ENCODE measurements around the gene GTPBP1. TPM values are rescaled to one million over a fixed set of nuclear protein-coding genes. Genes with fewer than 3 reads are reported as not detected.

Gene GTPBP1
- total and polyA plus RNA-seq, 2 of the 4 experiments (the other 2 are of a cell fraction): 12.4 to 29.5 TPM

GRCh38 chr22:38715176-38715764 lies 9.5 kb downstream of the GTPBP1 start:
- Histone ChIP-seq H3K56ac (ENCODE audit: extremely low read depth, insufficient read depth, low read length) (no peak overlapping the region), H3K9me3 (ENCODE audit: control insufficient read depth, insufficient read depth, low read length) (no peaks in the 10 kb centered on the region), H2BK5ac (ENCODE audit: low read depth, low read length, poor library complexity, severe bottlenecking) (no peak overlapping the region), H3K18ac (ENCODE audit: low read depth, low read length) (no peak overlapping the region), H2AK5ac (ENCODE audit: low read depth, low read length) (no peak overlapping the region), H4K20me1 (ENCODE audit: insufficient read depth, low read length) (peaks cover 70% of the 10 kb centered on the region), H3K4ac (ENCODE audit: low read depth, low read length) (no peak overlapping the region), H4K5ac (ENCODE audit: low read depth, low read length) (no peak overlapping the region), H3K27ac (ENCODE audit: insufficient read depth, low read length) (no peak overlapping the region), H3K9me1 (ENCODE audit: insufficient read depth, low read length) (peaks cover 32% of the 10 kb centered on the region), H2BK120ac (ENCODE audit: low read depth, low read length) (no peak overlapping the region), H2AK9ac (replicated peaks; ENCODE audit: low read depth, low read length, poor library complexity) (no peak overlapping the region), H4K91ac (ENCODE audit: insufficient read depth, low read depth, low read length) (no peak overlapping the region), H3K36me3 (ENCODE audit: control insufficient read depth, insufficient read depth, low read length) (peaks cover 22% of the 10 kb centered on the region), H3K79me1 (ENCODE audit: low read depth in 1 of 2, low read length in 2 of 2) (peaks cover 39 to 87% of the 10 kb centered on the region in 2 experiments; a peak in 3 of 4 replicates), H3K9ac (ENCODE audit: low read depth, low read length) (no peak overlapping the region), H2BK20ac (ENCODE audit: low read depth, low read length) (no peak overlapping the region), H3K4me2 (ENCODE audit: low read depth, low read length) (no peak overlapping the region), H3K4me3 (ENCODE audit: insufficient read depth, low read depth, low read length) (no peak overlapping the region), H2AFZ (replicated peaks; ENCODE audit: low read length, poor library complexity) (no peak overlapping the region), H3K14ac (replicated peaks; ENCODE audit: low read depth, low read length) (no peak overlapping the region), H2BK15ac (ENCODE audit: low read depth, low read length) (no peak overlapping the region), H4K8ac (ENCODE audit: low read depth in 2 of 2, low read length in 2 of 2) (no peak overlapping the region), H3K27me3 (ENCODE audit: control insufficient read depth, insufficient read depth, low read length) (no peaks in the 10 kb centered on the region), H3K23ac (ENCODE audit: low read depth, low read length) (no peak overlapping the region), H3K4me1 (ENCODE audit: control insufficient read depth, insufficient read depth, low read length) (peaks cover 4% of the 10 kb centered on the region)
- 91% methylated on average over 6 of the region's 9 CpGs; no CpG with 5 or more reads in 1 of the 2 experiments for WGBS, 2 experiments (ENCODE audit: extremely low coverage in 2 of 2, insufficient read length in 1 of 2)
- ATAC-seq (ENCODE audit: low read depth): no peak
- BruUV-seq (replicated peaks): no TSS peak
- ChIA-PET POLR2A (ENCODE audit: unreplicated experiment) (no interaction called here), CTCF (interaction anchor here (1.3 kb wide), 1 partner anchor 54 kb away, joined by 3 read pairs; no protein-coding TSS in a partner anchor)
- dilution Hi-C loops (cut with HindIII; ENCODE audit: low sequenced_read_pairs, unreplicated experiment) (no loop called here), intact Hi-C loops (cut with micrococcal nuclease) (no loop called here), in situ Hi-C loops (cut with MboI; ENCODE audit: low sequenced_read_pairs) (no loop called here)
- TF ChIP-seq MAFK (IDR thresholded peaks at IDR 0.05; ENCODE audit: low read depth, low read length): no peak
- TF ChIP-seq CEBPB (IDR thresholded peaks at IDR 0.05; ENCODE audit: low read depth, low read length): no peak
- no peak for TF ChIP-seq NFE2L2 (IDR thresholded peaks at IDR 0.05; ENCODE audit: low read depth, low read length)
- TF ChIP-seq RFX5 (IDR thresholded peaks at IDR 0.05; ENCODE audit: low read depth, low read length): no peak
- TF ChIP-seq FOS (IDR thresholded peaks at IDR 0.05; ENCODE audit: low read depth, low read length): no peak
- TF ChIP-seq RCOR1 (IDR thresholded peaks at IDR 0.05; ENCODE audit: insufficient replicate concordance, low read length): no peak
- no peak for TF ChIP-seq MAZ (IDR thresholded peaks at IDR 0.05; ENCODE audit: borderline replicate concordance, low read depth, low read length)
- TF ChIP-seq RAD21 (IDR thresholded peaks at IDR 0.05; ENCODE audit: low read length): no peak
- DNase-seq: no peak

All from IMR-90 (cell line).